ENCODE results near the gene ERVH48-1.
"Not testable (repeated sequence)": the region's sequence is repeated elsewhere in the genome, so short reads cannot be mapped to it uniquely, and the experiment has no call there.

The ERVH48-1 gene

DNA sequence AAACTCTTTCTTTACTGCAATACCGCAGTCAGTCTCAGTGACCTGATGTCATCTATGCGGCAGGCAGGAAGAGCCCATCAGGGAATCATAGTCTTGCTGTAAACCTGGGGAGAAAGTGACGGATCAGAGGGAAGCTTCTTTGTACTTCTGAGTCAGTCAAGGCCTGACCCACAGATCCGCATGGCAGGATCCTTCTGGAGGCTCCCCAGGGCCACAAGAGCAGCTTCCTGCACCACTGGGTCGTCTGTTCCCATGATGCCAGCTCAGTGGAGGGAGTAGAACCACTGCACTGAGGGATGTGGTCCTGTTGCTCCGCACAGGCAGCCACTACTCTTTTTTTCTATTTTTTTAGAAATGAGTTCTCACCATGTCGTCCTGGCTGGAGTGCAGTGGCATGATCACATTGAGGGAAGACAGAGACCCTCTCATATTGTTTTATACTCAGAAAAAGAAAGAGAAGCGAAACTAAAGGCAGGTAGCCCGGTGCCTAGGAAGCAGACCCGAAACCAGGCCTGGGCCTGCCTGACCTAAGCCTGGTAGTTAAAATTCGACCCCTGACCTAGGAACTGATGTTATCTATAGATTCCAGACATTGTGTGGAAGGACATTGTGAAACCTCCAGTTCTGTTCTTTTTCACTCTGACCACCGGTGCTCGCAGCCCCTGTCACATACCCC lies 6.3 kb upstream of the ERVH48-1 start:
- no peak for TF ChIP-seq CTCF (IDR thresholded peaks at IDR 0.05; ENCODE audit: low read depth, low read length)

DNA sequence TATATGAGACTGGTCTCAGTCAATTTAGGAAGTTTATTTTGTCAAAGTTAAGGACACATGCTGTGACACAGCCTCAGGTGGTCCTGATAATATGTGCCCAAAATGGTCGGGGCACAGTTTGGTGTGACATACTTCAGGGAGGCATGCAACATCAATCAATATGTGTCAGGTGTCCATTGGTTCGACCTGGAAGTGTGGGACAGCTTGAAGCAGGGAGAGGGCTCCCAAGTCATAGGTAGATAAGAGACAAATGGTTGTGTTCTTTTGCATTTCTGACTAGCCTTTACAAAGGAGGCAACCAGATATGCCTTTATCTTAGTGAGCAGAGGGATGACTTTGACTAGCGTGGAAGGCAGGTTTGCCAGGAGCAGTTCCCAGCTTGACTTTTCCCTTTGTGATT lies 4.5 kb upstream of the ERVH48-1 start:
- TF ChIP-seq CTCF (IDR thresholded peaks at IDR 0.05; ENCODE audit: low read depth, low read length), result no peak
- H3K4me3 ChIP-seq (ENCODE audit: low read depth, low read length), result no peak overlapping the region

More for the DNA sequence above, 6.3 kb upstream of the ERVH48-1 start:
- H3K4me3 ChIP-seq (ENCODE audit: low read depth, low read length), result no peak overlapping the region

- not testable (repeated sequence) for H3K4me3 ChIP-seq (ENCODE audit: low read depth, low read length)
These were observed 2.2 kb upstream of the ERVH48-1 start for GRCh38 chr21:42927474-42928200.

DNA sequence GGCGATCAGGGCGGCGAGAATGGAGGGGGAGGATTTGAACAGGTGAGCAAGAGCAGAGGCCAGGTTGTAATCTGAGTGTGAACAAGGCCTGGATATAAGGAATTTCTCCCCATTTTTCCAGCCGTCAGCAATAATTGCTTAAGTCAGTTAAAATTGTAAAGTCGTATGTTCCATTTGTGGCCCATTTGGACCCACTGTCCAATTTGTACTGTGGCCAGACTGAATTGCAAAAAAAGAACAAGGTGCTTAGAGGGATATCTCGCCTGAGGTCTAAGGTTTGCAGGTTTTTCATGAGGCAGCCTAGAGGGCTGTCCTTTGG lies 1.0 kb downstream of the ERVH48-1 start:
- no peak for TF ChIP-seq CTCF (IDR thresholded peaks at IDR 0.05; ENCODE audit: low read depth, low read length)
- H3K4me3 ChIP-seq (ENCODE audit: low read depth, low read length), result no peak overlapping the region

- TF ChIP-seq CTCF (IDR thresholded peaks at IDR 0.05; ENCODE audit: low read depth, low read length), result peak; percentile 86
- no peak overlapping the region for H3K4me3 ChIP-seq (ENCODE audit: low read depth, low read length)
These were observed 1.6 kb downstream of the ERVH48-1 start for GRCh38 chr21:42923553-42924432.

DNA sequence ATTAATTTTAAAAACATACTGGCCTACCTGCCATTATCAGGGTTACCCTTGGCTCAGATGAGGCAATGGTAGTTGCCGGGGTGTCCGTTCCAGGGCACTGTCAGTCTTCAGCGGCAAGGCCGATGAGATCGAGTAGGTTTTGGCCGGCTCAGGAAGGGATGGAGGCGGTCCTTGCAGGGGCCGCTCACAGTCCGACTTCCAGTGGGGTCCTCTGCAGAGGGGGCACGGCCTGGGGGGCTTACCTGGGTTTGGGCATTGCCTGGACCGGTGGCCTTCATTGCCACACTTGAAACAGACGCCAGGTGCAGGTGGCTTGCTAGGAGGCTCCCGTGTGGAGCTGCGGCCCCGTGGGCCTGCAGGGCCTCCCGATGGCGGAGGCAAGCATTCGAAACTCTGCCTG lies 2.5 kb downstream of the ERVH48-1 start:
- no peak for TF ChIP-seq CTCF (IDR thresholded peaks at IDR 0.05; ENCODE audit: low read depth, low read length)
- H3K4me3 ChIP-seq (ENCODE audit: low read depth, low read length), result no peak overlapping the region

DNA sequence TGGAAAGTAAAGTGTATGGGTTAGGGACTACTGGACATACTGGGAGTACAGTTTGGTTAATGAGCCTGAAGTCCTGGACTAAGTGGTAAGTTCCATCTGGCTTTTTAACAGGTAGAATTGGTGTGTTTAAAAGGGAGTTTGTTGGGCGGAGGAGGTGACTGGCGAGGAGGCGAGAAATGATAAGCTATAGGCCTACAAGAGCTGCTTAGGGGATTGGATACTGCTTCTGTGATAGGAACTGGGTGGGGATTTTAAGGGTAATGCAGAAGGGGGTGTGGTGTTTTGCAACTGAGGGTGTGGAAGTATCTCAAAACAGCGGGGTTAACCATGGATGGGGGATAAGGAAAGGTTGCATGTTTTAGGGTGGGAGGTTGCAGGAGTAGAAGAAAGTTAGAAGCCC lies 3.5 kb downstream of the ERVH48-1 start:
- H3K4me3 ChIP-seq (ENCODE audit: low read depth, low read length), result no peak overlapping the region

More for the DNA sequence above, 3.5 kb downstream of the ERVH48-1 start:
- TF ChIP-seq CTCF (IDR thresholded peaks at IDR 0.05; ENCODE audit: low read depth, low read length), result no peak
